ENCODE measurements around the gene PCNX3.
A peak's percentile ranks its signal among the peaks of the same experiment; 100 is the strongest.

PCNX3 gene

DNA sequence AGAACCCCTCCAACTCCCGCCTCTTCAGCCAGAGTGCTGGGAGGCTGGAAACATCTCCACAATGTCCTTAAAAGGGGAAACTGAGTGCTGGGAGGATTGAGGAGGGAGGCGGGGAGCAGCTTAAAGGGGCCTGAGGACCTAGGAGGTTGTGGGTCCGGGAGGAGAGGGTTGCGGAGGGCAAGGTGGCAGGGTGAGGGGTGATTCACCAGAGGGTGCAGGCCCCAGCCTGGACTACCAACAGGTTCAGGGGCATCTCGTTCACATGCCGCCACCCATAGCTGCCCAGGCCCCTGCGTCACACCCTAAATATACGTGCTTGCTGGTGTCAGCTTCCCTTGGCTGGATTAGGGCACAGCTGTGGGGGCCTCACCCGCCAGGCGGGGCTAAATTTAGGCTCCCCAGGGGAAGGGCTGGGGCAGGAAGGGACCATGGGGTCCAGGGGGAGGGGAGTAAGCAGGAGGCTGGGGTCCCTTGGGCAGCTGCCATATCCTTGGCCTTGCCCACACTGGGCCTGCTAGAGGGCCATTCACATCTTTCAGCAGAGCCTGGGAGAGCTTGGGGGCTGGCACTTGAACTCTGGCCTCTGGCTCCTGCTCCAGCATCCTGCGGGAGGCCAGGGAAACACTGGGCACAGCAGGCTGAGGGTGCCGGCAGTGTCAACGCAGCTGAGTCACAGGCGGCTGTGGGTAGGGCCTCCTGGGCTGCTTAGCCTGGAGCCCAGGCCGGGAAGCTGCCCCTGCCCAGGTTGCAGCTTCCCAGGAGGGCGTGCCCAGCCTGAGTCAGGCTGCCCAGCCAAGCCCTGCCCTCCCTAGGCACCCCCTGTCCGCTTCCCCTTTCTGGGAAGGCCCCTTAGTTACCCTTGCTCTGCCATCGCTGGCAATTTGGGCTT is 38.5 kb upstream of the PCNX3 start:
- H3K4me3 ChIP-seq (ENCODE audit: low read depth, low read length) = peak overlapping the region; percentile 90
- TF ChIP-seq, protein P1, sequence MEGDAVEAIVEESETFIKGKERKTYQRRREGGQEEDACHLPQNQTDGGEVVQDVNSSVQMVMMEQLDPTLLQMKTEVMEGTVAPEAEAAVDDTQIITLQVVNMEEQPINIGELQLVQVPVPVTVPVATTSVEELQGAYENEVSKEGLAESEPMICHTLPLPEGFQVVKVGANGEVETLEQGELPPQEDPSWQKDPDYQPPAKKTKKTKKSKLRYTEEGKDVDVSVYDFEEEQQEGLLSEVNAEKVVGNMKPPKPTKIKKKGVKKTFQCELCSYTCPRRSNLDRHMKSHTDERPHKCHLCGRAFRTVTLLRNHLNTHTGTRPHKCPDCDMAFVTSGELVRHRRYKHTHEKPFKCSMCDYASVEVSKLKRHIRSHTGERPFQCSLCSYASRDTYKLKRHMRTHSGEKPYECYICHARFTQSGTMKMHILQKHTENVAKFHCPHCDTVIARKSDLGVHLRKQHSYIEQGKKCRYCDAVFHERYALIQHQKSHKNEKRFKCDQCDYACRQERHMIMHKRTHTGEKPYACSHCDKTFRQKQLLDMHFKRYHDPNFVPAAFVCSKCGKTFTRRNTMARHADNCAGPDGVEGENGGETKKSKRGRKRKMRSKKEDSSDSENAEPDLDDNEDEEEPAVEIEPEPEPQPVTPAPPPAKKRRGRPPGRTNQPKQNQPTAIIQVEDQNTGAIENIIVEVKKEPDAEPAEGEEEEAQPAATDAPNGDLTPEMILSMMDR (IDR thresholded peaks at IDR 0.05; ENCODE audit: low read depth, low read length, missing control alignments) = no peak
- no peak for DNase-seq (ENCODE audit: low read depth)

DNA sequence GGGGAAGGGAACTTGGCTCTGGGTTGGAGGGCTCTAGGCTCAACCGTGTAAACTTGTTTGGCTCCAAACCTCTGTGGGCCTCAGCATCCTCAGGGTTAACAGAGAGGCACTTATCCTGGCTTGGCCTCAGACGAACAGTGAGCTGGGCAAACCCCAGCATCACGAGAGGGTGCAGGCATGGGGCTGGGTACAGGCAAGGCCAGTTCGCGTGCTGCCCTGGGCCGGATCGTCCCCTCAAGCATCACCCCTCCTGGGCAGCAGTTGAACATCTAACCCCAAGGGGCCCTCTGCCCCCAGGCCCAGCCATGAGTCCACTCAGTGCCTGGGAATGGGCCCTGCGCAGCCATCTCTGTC is 37.8 kb upstream of the PCNX3 start:
- DNase-seq (ENCODE audit: low read depth) = no peak
- TF ChIP-seq, protein P1 (IDR thresholded peaks at IDR 0.05; ENCODE audit: low read depth, low read length, missing control alignments) = no peak
- peak overlapping the region; percentile 90 for H3K4me3 ChIP-seq (ENCODE audit: low read depth, low read length)

DNA sequence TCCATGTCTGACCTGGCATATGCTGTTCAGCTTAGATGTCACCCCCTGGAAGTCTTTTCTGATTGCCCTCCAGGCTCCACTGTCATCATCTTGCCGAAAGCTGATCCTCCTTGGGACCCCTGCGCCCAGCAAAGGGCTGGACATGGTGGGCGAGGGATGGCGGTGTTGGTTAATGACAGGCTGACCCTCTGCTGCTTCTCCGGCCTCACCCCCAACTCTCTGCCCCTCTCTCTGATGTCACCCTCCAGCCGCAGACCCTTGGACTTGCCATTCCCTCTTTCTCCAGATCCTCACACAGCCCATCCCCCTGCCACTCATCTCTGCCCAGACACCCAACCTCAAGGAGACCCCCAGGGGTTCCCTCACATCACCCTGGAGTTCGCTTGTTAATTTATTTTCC is 37.4 kb upstream of the PCNX3 start:
- TF ChIP-seq, protein P1 (IDR thresholded peaks at IDR 0.05; ENCODE audit: low read depth, low read length, missing control alignments) = no peak
- no peak for DNase-seq (ENCODE audit: low read depth)
- H3K4me3 ChIP-seq (ENCODE audit: low read depth, low read length) = peak overlapping the region; percentile 90

DNA sequence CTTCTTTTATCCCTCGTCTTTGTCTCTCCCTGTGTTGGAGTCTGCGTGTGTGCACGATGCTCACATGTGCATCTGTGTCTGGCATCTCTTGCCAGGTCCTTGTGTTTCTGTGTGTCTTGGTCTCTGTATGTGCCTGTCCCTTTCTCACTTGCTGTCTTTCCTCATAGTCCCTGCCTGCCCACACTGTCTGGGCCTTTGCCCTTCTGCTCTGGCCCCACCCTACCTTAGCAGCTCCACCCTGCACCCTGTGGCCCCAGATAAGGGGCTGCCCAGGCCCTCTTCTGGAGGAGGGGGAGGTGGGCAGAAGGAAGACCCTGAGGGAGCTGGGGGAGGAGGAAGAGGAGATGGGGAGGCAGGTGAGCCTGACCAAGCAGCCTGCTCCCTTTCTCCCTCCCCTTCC is 36.9 kb upstream of the PCNX3 start:
- TF ChIP-seq, protein P1 (IDR thresholded peaks at IDR 0.05; ENCODE audit: low read depth, low read length, missing control alignments) = no peak
- no peak for DNase-seq (ENCODE audit: low read depth)
- H3K4me3 ChIP-seq (ENCODE audit: low read depth, low read length) = no peak overlapping the region

DNA sequence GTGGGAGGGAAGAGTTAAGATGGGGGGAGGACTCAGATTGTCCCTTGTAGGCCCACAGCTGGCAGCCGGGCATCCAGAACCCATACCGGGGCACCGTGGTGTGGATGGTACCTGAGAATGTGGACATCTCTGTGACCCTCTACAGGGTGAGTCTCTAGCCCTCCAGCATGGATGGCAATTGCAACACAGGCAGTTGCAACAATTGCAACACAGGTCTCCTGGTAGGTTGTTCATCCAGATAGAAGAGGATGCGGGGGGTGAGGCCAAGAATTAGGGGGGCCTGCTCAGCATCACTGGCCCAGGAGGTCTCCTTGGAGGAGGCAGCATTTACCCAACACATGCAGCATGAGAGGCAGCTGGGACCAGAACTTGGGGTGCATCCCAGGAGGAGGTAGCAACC is 36.3 kb upstream of the PCNX3 start:
- no peak overlapping the region for H3K4me3 ChIP-seq (ENCODE audit: low read depth, low read length)
- TF ChIP-seq, protein P1 (IDR thresholded peaks at IDR 0.05; ENCODE audit: low read depth, low read length, missing control alignments) = no peak
- no peak for DNase-seq (ENCODE audit: low read depth)

DNA sequence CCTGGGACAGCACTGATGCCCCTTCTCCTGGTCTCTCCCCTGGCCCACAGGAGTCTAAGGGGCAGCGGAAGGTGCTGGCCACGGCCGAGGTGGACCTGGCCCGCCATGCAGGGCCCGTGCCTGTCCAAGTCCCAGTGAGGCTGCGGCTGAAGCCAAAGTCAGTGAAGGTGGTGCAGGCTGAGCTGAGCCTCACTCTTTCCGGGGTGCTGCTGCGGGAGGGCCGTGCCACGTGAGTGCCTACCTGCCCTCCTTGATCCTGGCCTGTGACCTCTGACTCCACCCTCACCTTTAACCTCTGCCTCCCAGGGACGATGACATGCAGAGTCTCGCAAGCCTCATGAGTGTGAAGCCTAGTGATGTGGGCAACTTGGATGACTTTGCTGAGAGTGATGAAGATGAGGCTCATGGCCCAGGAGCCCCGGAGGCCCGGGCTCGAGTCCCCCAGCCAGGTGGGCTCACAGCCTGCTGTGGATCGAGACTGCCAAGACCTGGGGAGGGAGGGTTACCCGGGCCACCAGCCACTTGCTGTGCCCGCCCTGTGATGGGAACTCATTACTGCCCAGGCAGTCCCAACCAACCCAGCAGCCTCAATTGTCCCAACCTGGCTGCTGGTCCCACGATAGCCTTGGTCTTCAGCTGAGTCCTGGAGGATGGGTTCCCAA is 35.4 kb upstream of the PCNX3 start:
- TF ChIP-seq, protein P1 (IDR thresholded peaks at IDR 0.05; ENCODE audit: low read depth, low read length, missing control alignments) = no peak
- no peak overlapping the region for H3K4me3 ChIP-seq (ENCODE audit: low read depth, low read length)
- no peak for DNase-seq (ENCODE audit: low read depth)

All from GM12864 (cell line).